ENCODE results near the gene FAM181B.

Gene FAM181B, protein sequence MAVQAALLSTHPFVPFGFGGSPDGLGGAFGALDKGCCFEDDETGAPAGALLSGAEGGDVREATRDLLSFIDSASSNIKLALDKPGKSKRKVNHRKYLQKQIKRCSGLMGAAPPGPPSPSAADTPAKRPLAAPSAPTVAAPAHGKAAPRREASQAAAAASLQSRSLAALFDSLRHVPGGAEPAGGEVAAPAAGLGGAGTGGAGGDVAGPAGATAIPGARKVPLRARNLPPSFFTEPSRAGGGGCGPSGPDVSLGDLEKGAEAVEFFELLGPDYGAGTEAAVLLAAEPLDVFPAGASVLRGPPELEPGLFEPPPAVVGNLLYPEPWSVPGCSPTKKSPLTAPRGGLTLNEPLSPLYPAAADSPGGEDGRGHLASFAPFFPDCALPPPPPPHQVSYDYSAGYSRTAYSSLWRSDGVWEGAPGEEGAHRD

GRCh38 chr11:82733444-82734119, at the start of gene FAM181B:
Gene FAM181B (minus strand): TSS chr11:82733864. CDS start chr11:82733729, 135 bp downstream.
- TF ChIP-seq, protein P1, sequence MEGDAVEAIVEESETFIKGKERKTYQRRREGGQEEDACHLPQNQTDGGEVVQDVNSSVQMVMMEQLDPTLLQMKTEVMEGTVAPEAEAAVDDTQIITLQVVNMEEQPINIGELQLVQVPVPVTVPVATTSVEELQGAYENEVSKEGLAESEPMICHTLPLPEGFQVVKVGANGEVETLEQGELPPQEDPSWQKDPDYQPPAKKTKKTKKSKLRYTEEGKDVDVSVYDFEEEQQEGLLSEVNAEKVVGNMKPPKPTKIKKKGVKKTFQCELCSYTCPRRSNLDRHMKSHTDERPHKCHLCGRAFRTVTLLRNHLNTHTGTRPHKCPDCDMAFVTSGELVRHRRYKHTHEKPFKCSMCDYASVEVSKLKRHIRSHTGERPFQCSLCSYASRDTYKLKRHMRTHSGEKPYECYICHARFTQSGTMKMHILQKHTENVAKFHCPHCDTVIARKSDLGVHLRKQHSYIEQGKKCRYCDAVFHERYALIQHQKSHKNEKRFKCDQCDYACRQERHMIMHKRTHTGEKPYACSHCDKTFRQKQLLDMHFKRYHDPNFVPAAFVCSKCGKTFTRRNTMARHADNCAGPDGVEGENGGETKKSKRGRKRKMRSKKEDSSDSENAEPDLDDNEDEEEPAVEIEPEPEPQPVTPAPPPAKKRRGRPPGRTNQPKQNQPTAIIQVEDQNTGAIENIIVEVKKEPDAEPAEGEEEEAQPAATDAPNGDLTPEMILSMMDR (IDR thresholded peaks at IDR 0.05; ENCODE audit: low read depth, low read length), result no peak
- TF ChIP-seq, protein P2, sequence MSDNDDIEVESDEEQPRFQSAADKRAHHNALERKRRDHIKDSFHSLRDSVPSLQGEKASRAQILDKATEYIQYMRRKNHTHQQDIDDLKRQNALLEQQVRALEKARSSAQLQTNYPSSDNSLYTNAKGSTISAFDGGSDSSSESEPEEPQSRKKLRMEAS (IDR thresholded peaks at IDR 0.05; ENCODE audit: low read depth, low read length), result no peak
- no peak for TF ChIP-seq MYC (IDR thresholded peaks at IDR 0.05; ENCODE audit: low read depth, low read length)
- no peak for TF ChIP-seq POLR2A (IDR thresholded peaks at IDR 0.05; ENCODE audit: extremely low read depth, insufficient read length)
- no peak within 1 kb of the TSS for H3K4me3 ChIP-seq (ENCODE audit: low read depth, low read length)
- peak; percentile 21 for DNase-seq (ENCODE audit: low read depth)

GRCh38 chr11:82782825-82783374, 49.2 kb upstream of the FAM181B start:
- no peak overlapping the region for H3K4me3 ChIP-seq (ENCODE audit: low read depth, low read length)
- DNase-seq (ENCODE audit: low read depth), result no peak
- TF ChIP-seq, protein P1 (IDR thresholded peaks at IDR 0.05; ENCODE audit: low read depth, low read length), result no peak
- TF ChIP-seq POLR2A (IDR thresholded peaks at IDR 0.05; ENCODE audit: extremely low read depth, insufficient read length) (no peak), MYC (IDR thresholded peaks at IDR 0.05; ENCODE audit: low read depth, low read length) (no peak)
- TF ChIP-seq, protein P2 (IDR thresholded peaks at IDR 0.05; ENCODE audit: low read depth, low read length), result no peak

- DNase-seq (ENCODE audit: low read depth), result no peak
- no peak overlapping the region for H3K4me3 ChIP-seq (ENCODE audit: low read depth, low read length)
- TF ChIP-seq, protein P1 (IDR thresholded peaks at IDR 0.05; ENCODE audit: low read depth, low read length), result no peak
- no peak for TF ChIP-seq POLR2A (IDR thresholded peaks at IDR 0.05; ENCODE audit: extremely low read depth, insufficient read length)
- TF ChIP-seq, protein P2 (IDR thresholded peaks at IDR 0.05; ENCODE audit: low read depth, low read length), result no peak
- no peak for TF ChIP-seq MYC (IDR thresholded peaks at IDR 0.05; ENCODE audit: low read depth, low read length)
Measured at GRCh38 chr11:82778776-82779175, 45.1 kb upstream of the FAM181B start.

DNA sequence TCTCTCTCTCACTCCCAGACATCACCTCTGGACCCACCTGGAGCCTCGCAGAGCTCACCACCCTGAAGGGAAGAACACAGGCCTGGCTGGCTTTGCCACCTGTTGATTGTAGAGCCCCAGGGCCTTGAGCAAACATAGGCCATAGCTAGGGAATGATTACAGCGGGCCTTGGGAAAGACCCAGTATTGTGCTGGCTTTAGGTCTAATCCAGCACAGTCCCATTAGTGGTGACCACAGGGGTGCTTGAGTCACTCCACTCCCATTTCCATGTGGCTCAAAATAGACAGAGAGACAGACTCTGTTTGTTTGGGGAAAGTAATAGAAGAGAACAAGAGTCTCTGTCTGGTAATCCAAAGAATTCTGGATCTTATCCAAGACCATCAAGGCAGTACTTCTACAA, 42.7 kb upstream of the FAM181B start:
- TF ChIP-seq, protein P1 (IDR thresholded peaks at IDR 0.05; ENCODE audit: low read depth, low read length), result no peak
- TF ChIP-seq MYC (IDR thresholded peaks at IDR 0.05; ENCODE audit: low read depth, low read length), result no peak
- no peak for TF ChIP-seq POLR2A (IDR thresholded peaks at IDR 0.05; ENCODE audit: extremely low read depth, insufficient read length)
- TF ChIP-seq, protein P2 (IDR thresholded peaks at IDR 0.05; ENCODE audit: low read depth, low read length), result no peak
- no peak for DNase-seq (ENCODE audit: low read depth)
- H3K4me3 ChIP-seq (ENCODE audit: low read depth, low read length), result no peak overlapping the region

GRCh38 chr11:82775736-82776346, 42.2 kb upstream of the FAM181B start:
- H3K4me3 ChIP-seq (ENCODE audit: low read depth, low read length), result no peak overlapping the region
- DNase-seq (ENCODE audit: low read depth), result peak; percentile 63
- TF ChIP-seq, protein P1 (IDR thresholded peaks at IDR 0.05; ENCODE audit: low read depth, low read length), result peak; percentile 94
- TF ChIP-seq, protein P2 (IDR thresholded peaks at IDR 0.05; ENCODE audit: low read depth, low read length), result no peak

Data from NB4 (cell line).